ENCODE data around the gene CDKAL1. TPM values are rescaled to one million over a fixed set of nuclear protein-coding genes. Genes with fewer than 3 reads are reported as not detected.

Gene CDKAL1
- total RNA-seq, 4 donors from 2014 or later, result 10.3 to 11.2 (median 10.5) TPM

GRCh38 chr6:20952699-20953474, 418.6 kb downstream of the CDKAL1 start:
- H3K4me3 ChIP-seq, result no peak overlapping the region
- no peak overlapping the region for H3K27ac ChIP-seq (replicated peaks in 1 of 4)
- no peaks in the 10 kb centered on the region for H3K27me3 ChIP-seq
- H3K9me3 ChIP-seq, result no peaks in the 10 kb centered on the region
- H3K36me3 ChIP-seq, result peaks cover 0 to 12% (median 8%) of the 10 kb centered on the region in 4 donors
- WGBS, result 56% methylated on average over 5 of the region's 5 CpGs
- H3K4me1 ChIP-seq, result peaks cover 0 to 7% (median 0%) of the 10 kb centered on the region in 4 donors
- DNase-seq (ENCODE audit: extremely low spot score), result no peak
- intact Hi-C loops (cut with DNase I), result no loop called here
- TF ChIP-seq CTCF (IDR thresholded peaks at IDR 0.05) (no peak), POLR2AphosphoS5 (IDR thresholded peaks at IDR 0.05) (peak in 1 of 2 donors; percentile 24), POLR2A (IDR thresholded peaks at IDR 0.05; ENCODE audit: low read depth) (no peak), EP300 (IDR thresholded peaks at IDR 0.05) (no peak)

GRCh38 chr6:20954315-20954714, 420.1 kb downstream of the CDKAL1 start:
- Histone ChIP-seq H3K36me3 (peaks cover 0 to 17% (median 8%) of the 10 kb centered on the region in 4 donors), H3K9me3 (no peaks in the 10 kb centered on the region), H3K4me1 (peaks cover 0 to 7% (median 0%) of the 10 kb centered on the region in 4 donors), H3K27ac (replicated peaks in 1 of 4) (no peak overlapping the region), H3K4me3 (no peak overlapping the region), H3K27me3 (no peaks in the 10 kb centered on the region)
- 70% methylated on average over 2 of the region's 2 CpGs for WGBS
- TF ChIP-seq CTCF (IDR thresholded peaks at IDR 0.05), result no peak
- no peak for TF ChIP-seq EP300 (IDR thresholded peaks at IDR 0.05)
- TF ChIP-seq POLR2A (IDR thresholded peaks at IDR 0.05; ENCODE audit: low read depth), result no peak
- TF ChIP-seq POLR2AphosphoS5 (IDR thresholded peaks at IDR 0.05), result no peak
- intact Hi-C loops (cut with DNase I), result no loop called here
- DNase-seq (ENCODE audit: extremely low spot score), result no peak

GRCh38 chr6:20955131-20955530, 420.9 kb downstream of the CDKAL1 start:
- Histone ChIP-seq H3K27me3 (no peaks in the 10 kb centered on the region), H3K27ac (replicated peaks in 1 of 4) (no peak overlapping the region), H3K36me3 (peaks cover 0 to 17% (median 8%) of the 10 kb centered on the region in 4 donors), H3K4me1 (peaks cover 0 to 7% (median 0%) of the 10 kb centered on the region in 4 donors), H3K9me3 (no peaks in the 10 kb centered on the region), H3K4me3 (no peak overlapping the region)
- WGBS, result 92% methylated on average over 2 of the region's 2 CpGs
- no peak for TF ChIP-seq POLR2A (IDR thresholded peaks at IDR 0.05; ENCODE audit: low read depth)
- no peak for TF ChIP-seq POLR2AphosphoS5 (IDR thresholded peaks at IDR 0.05)
- no peak for TF ChIP-seq CTCF (IDR thresholded peaks at IDR 0.05)
- no peak for TF ChIP-seq EP300 (IDR thresholded peaks at IDR 0.05)
- DNase-seq (ENCODE audit: extremely low spot score), result no peak
- intact Hi-C loops (cut with DNase I), result no loop called here

- Histone ChIP-seq H3K27ac (replicated peaks in 1 of 4) (no peak overlapping the region), H3K4me3 (no peak overlapping the region), H3K27me3 (no peaks in the 10 kb centered on the region), H3K4me1 (peaks cover 0 to 7% (median 0%) of the 10 kb centered on the region in 4 donors), H3K36me3 (peaks cover 0 to 17% (median 8%) of the 10 kb centered on the region in 4 donors), H3K9me3 (no peaks in the 10 kb centered on the region)
- TF ChIP-seq POLR2AphosphoS5 (IDR thresholded peaks at IDR 0.05) (no peak), CTCF (IDR thresholded peaks at IDR 0.05) (no peak), EP300 (IDR thresholded peaks at IDR 0.05) (no peak)
- no peak for DNase-seq (ENCODE audit: extremely low spot score)
- WGBS, result 96% methylated on average over 4 of the region's 4 CpGs
- intact Hi-C loops (cut with DNase I), result no loop called here
Measured at GRCh38 chr6:20955751-20956150, 421.5 kb downstream of the CDKAL1 start.

All from esophagus muscularis mucosa (tissue), 4 donors.